IgD-negative memory B cell (primary cell): ENCODE results near the gene DIS3L2. TPM values are rescaled to one million over a fixed set of nuclear protein-coding genes. Genes with fewer than 3 reads are reported as not detected.
A peak's percentile ranks its signal among the peaks of the same experiment; 100 is the strongest.

ENCODE experiments used
- H3K27ac Mint-ChIP-seq, 3 donors: one replicate each; pipeline ENCODE4 v1.8.0; 2020 to 2022; ENCODE audit warnings: mild to moderate bottlenecking in 3 of 3, mixed read lengths in 3 of 3, moderate library complexity in 1 of 3
- H3K27me3 Mint-ChIP-seq: one replicate; pipeline ENCODE4 v1.8.0; 2021; ENCODE audit warnings: mixed read lengths
- H3K36me3 Mint-ChIP-seq: one replicate; pipeline ENCODE4 v1.8.0; 2020; ENCODE audit warnings: mild to moderate bottlenecking, mixed read lengths
- H3K4me1 Mint-ChIP-seq, 3 donors: one replicate each; pipeline ENCODE4 v1.8.0; 2020 to 2022; ENCODE audit warnings: mixed read lengths in 3 of 3, mild to moderate bottlenecking in 1 of 3
- H3K4me3 Mint-ChIP-seq, 4 donors: one replicate each; pipeline ENCODE4 v1.8.0; 2020 to 2022; ENCODE audit warnings: mild to moderate bottlenecking in 4 of 4, mixed read lengths in 4 of 4, moderate library complexity in 3 of 4
- H3K9me3 Mint-ChIP-seq, 3 donors: one replicate each; pipeline ENCODE4 v1.8.0; 2020 to 2021; ENCODE audit warnings: mixed read lengths in 3 of 3, mild to moderate bottlenecking in 1 of 3
- polyA plus RNA-seq: library from polyadenylated mRNA; unstranded; fragments of 300-500 nt; fragmentation: Illumina TruSeq; gene quantifications from one replicate; pipeline ENCODE4 v1.2.3, GENCODE V29; 2021

Gene DIS3L2
- polyA plus RNA-seq, 1 donor from 2014 or later, result 21.7 TPM

GRCh38 chr2:232276733-232277313, 315.3 kb downstream of the DIS3L2 start:
- Mint-ChIP-seq H3K27me3 (no peaks in the 10 kb centered on the region), H3K27ac (peak overlapping the region in 1 of 3 donors; percentile 59)

GRCh38 chr2:232278534-232278933, 317.0 kb downstream of the DIS3L2 start:
- Mint-ChIP-seq H3K27me3 (no peaks in the 10 kb centered on the region), H3K27ac (no peak overlapping the region), H3K4me3 (no peak overlapping the region), H3K9me3 (peaks cover 4 to 10% (median 4%) of the 10 kb centered on the region in 3 donors), H3K36me3 (peaks cover 17% of the 10 kb centered on the region), H3K4me1 (peaks cover 0 to 3% (median under 1%) of the 10 kb centered on the region in 3 donors)

More at GRCh38 chr2:232276733-232277313, 315.3 kb downstream of the DIS3L2 start:
- Mint-ChIP-seq H3K36me3 (peaks cover 19% of the 10 kb centered on the region), H3K4me1 (peaks cover 0 to 2% (median 0%) of the 10 kb centered on the region in 3 donors), H3K4me3 (no peak overlapping the region), H3K9me3 (peaks cover 4 to 10% (median 4%) of the 10 kb centered on the region in 3 donors)

GRCh38 chr2:232280341-232280740, 318.8 kb downstream of the DIS3L2 start:
- no peaks in the 10 kb centered on the region for H3K27me3 Mint-ChIP-seq
- peaks cover 4 to 10% (median 4%) of the 10 kb centered on the region in 3 donors for H3K9me3 Mint-ChIP-seq
- peaks cover 18% of the 10 kb centered on the region for H3K36me3 Mint-ChIP-seq
- no peak overlapping the region for H3K4me3 Mint-ChIP-seq
- H3K27ac Mint-ChIP-seq, result no peak overlapping the region
- H3K4me1 Mint-ChIP-seq, result peaks cover 0 to 3% (median 1%) of the 10 kb centered on the region in 3 donors

GRCh38 chr2:232281858-232282507, 320.5 kb downstream of the DIS3L2 start:
- Mint-ChIP-seq H3K4me1 (peaks cover 0 to 3% (median 1%) of the 10 kb centered on the region in 3 donors), H3K27ac (no peak overlapping the region), H3K36me3 (peaks cover 16% of the 10 kb centered on the region), H3K27me3 (no peaks in the 10 kb centered on the region), H3K4me3 (no peak overlapping the region), H3K9me3 (peaks cover 3 to 10% (median 4%) of the 10 kb centered on the region in 3 donors)

- no peak overlapping the region for H3K4me3 Mint-ChIP-seq
- H3K27me3 Mint-ChIP-seq, result no peaks in the 10 kb centered on the region
- no peak overlapping the region for H3K27ac Mint-ChIP-seq
- peaks cover 15% of the 10 kb centered on the region for H3K36me3 Mint-ChIP-seq
- peaks cover 2 to 10% (median 4%) of the 10 kb centered on the region in 3 donors for H3K9me3 Mint-ChIP-seq
- peaks cover 0 to 3% (median 1%) of the 10 kb centered on the region in 3 donors for H3K4me1 Mint-ChIP-seq
Measured at GRCh38 chr2:232282508-232283055, 321.1 kb downstream of the DIS3L2 start.

- H3K4me1 Mint-ChIP-seq, result peaks cover 0 to 1% (median 1%) of the 10 kb centered on the region in 3 donors
- H3K27ac Mint-ChIP-seq, result no peak overlapping the region
- no peak overlapping the region for H3K4me3 Mint-ChIP-seq
- no peaks in the 10 kb centered on the region for H3K27me3 Mint-ChIP-seq
- no peaks in the 10 kb centered on the region for H3K9me3 Mint-ChIP-seq
- H3K36me3 Mint-ChIP-seq, result peaks cover 3% of the 10 kb centered on the region
Measured at GRCh38 chr2:232286001-232286868, 324.7 kb downstream of the DIS3L2 start.

GRCh38 chr2:232287316-232287715, 325.8 kb downstream of the DIS3L2 start:
- H3K4me1 Mint-ChIP-seq, result peaks cover 0 to 1% (median 1%) of the 10 kb centered on the region in 3 donors
- peaks cover 2% of the 10 kb centered on the region for H3K36me3 Mint-ChIP-seq
- H3K27ac Mint-ChIP-seq, result no peak overlapping the region
- H3K9me3 Mint-ChIP-seq, result no peaks in the 10 kb centered on the region
- H3K27me3 Mint-ChIP-seq, result no peaks in the 10 kb centered on the region
- H3K4me3 Mint-ChIP-seq, result no peak overlapping the region

- Mint-ChIP-seq H3K4me3 (no peak overlapping the region), H3K36me3 (peaks cover under 1% of the 10 kb centered on the region), H3K4me1 (peaks cover 0 to under 1% (median 0%) of the 10 kb centered on the region in 3 donors), H3K9me3 (no peaks in the 10 kb centered on the region), H3K27ac (no peak overlapping the region), H3K27me3 (no peaks in the 10 kb centered on the region)
Measured at GRCh38 chr2:232288489-232289030, 327.0 kb downstream of the DIS3L2 start.

- Mint-ChIP-seq H3K9me3 (no peaks in the 10 kb centered on the region), H3K4me1 (no peaks in the 10 kb centered on the region), H3K27me3 (no peaks in the 10 kb centered on the region), H3K4me3 (no peak overlapping the region), H3K36me3 (peaks cover 3% of the 10 kb centered on the region), H3K27ac (no peak overlapping the region)
Measured at GRCh38 chr2:232290668-232291067, 329.2 kb downstream of the DIS3L2 start.

GRCh38 chr2:232291343-232291742, 329.8 kb downstream of the DIS3L2 start:
- Mint-ChIP-seq H3K9me3 (no peaks in the 10 kb centered on the region), H3K27ac (peak overlapping the region in 1 of 3 donors; percentile 1), H3K36me3 (peaks cover 3% of the 10 kb centered on the region), H3K27me3 (no peaks in the 10 kb centered on the region), H3K4me1 (no peaks in the 10 kb centered on the region), H3K4me3 (no peak overlapping the region)

GRCh38 chr2:232292395-232293154, 331.1 kb downstream of the DIS3L2 start:
- Mint-ChIP-seq H3K27me3 (no peaks in the 10 kb centered on the region), H3K4me3 (no peak overlapping the region), H3K36me3 (peaks cover 3% of the 10 kb centered on the region), H3K4me1 (no peaks in the 10 kb centered on the region), H3K27ac (no peak overlapping the region), H3K9me3 (no peaks in the 10 kb centered on the region)

GRCh38 chr2:232293191-232293590, 331.7 kb downstream of the DIS3L2 start:
- H3K9me3 Mint-ChIP-seq, result no peaks in the 10 kb centered on the region
- H3K4me3 Mint-ChIP-seq, result peak overlapping the region in 1 of 4 donors; percentile 23
- no peaks in the 10 kb centered on the region for H3K4me1 Mint-ChIP-seq
- no peaks in the 10 kb centered on the region for H3K27me3 Mint-ChIP-seq
- peaks cover 3% of the 10 kb centered on the region for H3K36me3 Mint-ChIP-seq
- no peak overlapping the region for H3K27ac Mint-ChIP-seq

- H3K27me3 Mint-ChIP-seq, result no peaks in the 10 kb centered on the region
- no peak overlapping the region for H3K27ac Mint-ChIP-seq
- peaks cover 12% of the 10 kb centered on the region for H3K36me3 Mint-ChIP-seq
- no peak overlapping the region for H3K4me3 Mint-ChIP-seq
- H3K4me1 Mint-ChIP-seq, result no peaks in the 10 kb centered on the region
- no peaks in the 10 kb centered on the region for H3K9me3 Mint-ChIP-seq
Measured at GRCh38 chr2:232295971-232296370, 334.5 kb downstream of the DIS3L2 start.
